ENCODE measurements around the gene TET3. TPM values are rescaled to one million over a fixed set of nuclear protein-coding genes. Genes with fewer than 3 reads are reported as not detected.

Gene TET3
- total and polyA plus RNA-seq, 7 donors = 1.8 to 9.6 (median 3.3) TPM

GRCh38 chr2:73997813-73998212 lies 13.1 kb downstream of the TET3 start:
- TF ChIP-seq, protein P1, sequence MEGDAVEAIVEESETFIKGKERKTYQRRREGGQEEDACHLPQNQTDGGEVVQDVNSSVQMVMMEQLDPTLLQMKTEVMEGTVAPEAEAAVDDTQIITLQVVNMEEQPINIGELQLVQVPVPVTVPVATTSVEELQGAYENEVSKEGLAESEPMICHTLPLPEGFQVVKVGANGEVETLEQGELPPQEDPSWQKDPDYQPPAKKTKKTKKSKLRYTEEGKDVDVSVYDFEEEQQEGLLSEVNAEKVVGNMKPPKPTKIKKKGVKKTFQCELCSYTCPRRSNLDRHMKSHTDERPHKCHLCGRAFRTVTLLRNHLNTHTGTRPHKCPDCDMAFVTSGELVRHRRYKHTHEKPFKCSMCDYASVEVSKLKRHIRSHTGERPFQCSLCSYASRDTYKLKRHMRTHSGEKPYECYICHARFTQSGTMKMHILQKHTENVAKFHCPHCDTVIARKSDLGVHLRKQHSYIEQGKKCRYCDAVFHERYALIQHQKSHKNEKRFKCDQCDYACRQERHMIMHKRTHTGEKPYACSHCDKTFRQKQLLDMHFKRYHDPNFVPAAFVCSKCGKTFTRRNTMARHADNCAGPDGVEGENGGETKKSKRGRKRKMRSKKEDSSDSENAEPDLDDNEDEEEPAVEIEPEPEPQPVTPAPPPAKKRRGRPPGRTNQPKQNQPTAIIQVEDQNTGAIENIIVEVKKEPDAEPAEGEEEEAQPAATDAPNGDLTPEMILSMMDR (IDR thresholded peaks at IDR 0.05) = no peak
- TF ChIP-seq POLR2A (IDR thresholded peaks at IDR 0.05) = no peak
- no peak for TF ChIP-seq POLR2AphosphoS5 (IDR thresholded peaks at IDR 0.05)
- TF ChIP-seq EP300 (IDR thresholded peaks at IDR 0.05) = no peak

GRCh38 chr2:73998451-73998850 lies 13.7 kb downstream of the TET3 start:
- no peak for DNase-seq
- H3K4me3 ChIP-seq = no peak overlapping the region
- no peaks in the 10 kb centered on the region for H3K36me3 ChIP-seq
- no peak for TF ChIP-seq POLR2AphosphoS5 (IDR thresholded peaks at IDR 0.05)
- no peak for TF ChIP-seq EP300 (IDR thresholded peaks at IDR 0.05)
- intact Hi-C loops (cut with DNase I) = no loop called here
- H3K27me3 ChIP-seq = no peaks in the 10 kb centered on the region
- peaks cover 0 to 28% (median 24%) of the 10 kb centered on the region in 4 donors for H3K4me1 ChIP-seq
- no peak overlapping the region for H3K27ac ChIP-seq
- no peaks in the 10 kb centered on the region for H3K9me3 ChIP-seq
- 83 to 84% methylated on average over 8 of the region's 8 CpGs for WGBS, 2 donors

More at GRCh38 chr2:73997813-73998212, 13.1 kb downstream of the TET3 start:
- WGBS, 2 donors = 91 to 93% methylated on average over 6 of the region's 6 CpGs
- H3K4me1 ChIP-seq = peaks cover 0 to 22% (median 18%) of the 10 kb centered on the region in 4 donors
- no peak overlapping the region for H3K27ac ChIP-seq
- intact Hi-C loops (cut with DNase I) = no loop called here
- no peaks in the 10 kb centered on the region for H3K27me3 ChIP-seq
- H3K9me3 ChIP-seq = no peaks in the 10 kb centered on the region
- DNase-seq = no peak
- no peak overlapping the region for H3K4me3 ChIP-seq
- H3K36me3 ChIP-seq = no peaks in the 10 kb centered on the region

DNA sequence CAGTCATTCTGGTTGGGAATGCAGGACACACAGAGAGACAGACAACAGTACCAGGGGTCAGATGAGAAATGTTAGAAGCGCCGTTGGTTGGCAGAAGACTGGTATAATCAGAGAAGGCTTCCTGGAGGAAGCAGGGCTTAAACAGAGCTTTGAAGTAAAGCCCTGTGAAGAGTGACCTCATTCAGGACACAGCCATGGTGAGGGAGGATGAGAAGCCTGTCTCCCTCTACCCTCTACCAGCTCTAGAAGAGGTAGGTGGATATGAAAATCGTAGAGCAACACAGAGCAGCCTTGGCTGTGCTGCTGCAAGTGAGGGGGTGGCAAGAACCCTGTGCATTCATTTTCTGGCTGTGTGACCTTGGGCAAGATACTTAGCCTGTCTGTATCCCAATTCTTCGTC lies 14.2 kb downstream of the TET3 start:
- Histone ChIP-seq H3K4me3 (no peak overlapping the region), H3K4me1 (peaks cover 0 to 33% (median 29%) of the 10 kb centered on the region in 4 donors), H3K9me3 (no peaks in the 10 kb centered on the region), H3K27ac (no peak overlapping the region), H3K36me3 (no peaks in the 10 kb centered on the region), H3K27me3 (no peaks in the 10 kb centered on the region)
- DNase-seq = no peak
- intact Hi-C loops (cut with DNase I) = no loop called here
- TF ChIP-seq POLR2A (IDR thresholded peaks at IDR 0.05) = no peak
- TF ChIP-seq, protein P1 (IDR thresholded peaks at IDR 0.05) = no peak
- no peak for TF ChIP-seq EP300 (IDR thresholded peaks at IDR 0.05)
- no peak for TF ChIP-seq POLR2AphosphoS5 (IDR thresholded peaks at IDR 0.05)
- 81 to 83% methylated on average over 4 of the region's 4 CpGs for WGBS, 2 donors

DNA sequence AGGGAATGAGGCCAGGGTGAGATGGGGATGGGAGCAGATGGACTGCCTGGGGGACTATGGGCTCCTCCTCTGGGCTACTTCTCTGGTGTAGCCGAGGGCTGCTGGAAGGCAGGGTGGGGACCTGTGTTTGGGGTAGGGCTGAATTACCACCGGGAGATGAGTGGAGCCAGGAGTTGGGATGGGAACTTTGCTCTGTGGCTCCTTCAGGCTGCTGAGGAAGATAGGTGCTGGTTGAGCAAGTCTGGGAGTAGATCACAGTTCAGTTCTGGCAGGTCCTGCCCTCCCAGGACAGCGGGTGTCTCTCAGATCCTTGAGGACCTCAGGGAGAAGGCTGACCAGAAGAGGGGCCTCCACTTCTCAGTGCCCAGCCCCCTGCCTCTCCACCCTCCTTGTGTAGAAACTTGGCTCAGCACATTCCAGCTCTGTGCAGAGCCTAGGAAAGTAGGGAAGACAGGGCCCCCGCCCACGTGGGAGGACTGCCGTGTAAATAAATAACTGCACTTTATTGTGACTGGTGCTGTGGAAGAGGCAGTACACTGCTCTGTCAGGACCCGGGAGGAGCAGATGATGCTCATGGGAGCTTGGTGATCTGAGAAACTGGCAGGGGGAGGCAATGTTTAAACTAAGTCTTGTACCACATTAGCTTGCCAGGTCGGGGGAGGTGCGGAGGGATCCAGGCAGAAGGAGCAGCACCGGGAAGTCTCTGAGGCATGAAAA lies 15.3 kb downstream of the TET3 start:
- intact Hi-C loops (cut with DNase I) = loop anchor here (5.0 kb wide), 1 partner anchor 73 kb away; the partner anchor contains the start of gene DGUOK
- Histone ChIP-seq H3K27me3 (no peaks in the 10 kb centered on the region), H3K4me3 (no peak overlapping the region), H3K9me3 (no peaks in the 10 kb centered on the region), H3K36me3 (no peaks in the 10 kb centered on the region), H3K4me1 (peaks cover 0 to 44% (median 35%) of the 10 kb centered on the region in 4 donors), H3K27ac (no peak overlapping the region)
- no peak for DNase-seq
- WGBS, 2 donors = 17 to 48% methylated on average over 10 of the region's 10 CpGs
- TF ChIP-seq POLR2AphosphoS5 (IDR thresholded peaks at IDR 0.05) (no peak), EP300 (IDR thresholded peaks at IDR 0.05) (no peak), POLR2A (IDR thresholded peaks at IDR 0.05) (no peak)
- TF ChIP-seq, protein P1 (IDR thresholded peaks at IDR 0.05) = no peak

DNA sequence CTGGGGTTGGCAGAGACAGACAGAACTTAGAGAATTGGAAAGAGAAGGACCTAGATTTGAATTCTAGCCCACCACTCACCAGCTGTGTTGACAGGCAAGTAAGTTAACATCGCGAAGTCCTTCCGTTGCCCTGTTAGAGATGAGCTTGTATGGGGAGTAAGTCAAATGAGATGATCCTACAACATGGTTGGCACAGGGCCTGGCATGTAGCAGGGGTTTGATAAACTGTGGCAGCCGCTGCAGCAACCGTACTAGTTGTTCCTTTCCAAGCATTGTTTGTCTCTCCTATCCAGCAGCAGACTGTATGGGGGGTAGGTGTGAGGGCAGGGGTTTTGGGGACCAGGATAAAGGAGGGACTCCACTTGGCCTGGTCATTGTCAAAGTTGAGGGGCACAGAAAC lies 16.0 kb downstream of the TET3 start:
- WGBS, 2 donors = 83 to 84% methylated on average over 5 of the region's 5 CpGs
- Histone ChIP-seq H3K36me3 (no peaks in the 10 kb centered on the region), H3K27me3 (no peaks in the 10 kb centered on the region), H3K4me1 (peaks cover 0 to 50% (median 39%) of the 10 kb centered on the region in 4 donors), H3K27ac (no peak overlapping the region), H3K4me3 (no peak overlapping the region), H3K9me3 (no peaks in the 10 kb centered on the region)
- TF ChIP-seq, protein P1 (IDR thresholded peaks at IDR 0.05) = no peak
- TF ChIP-seq POLR2AphosphoS5 (IDR thresholded peaks at IDR 0.05) = no peak
- TF ChIP-seq EP300 (IDR thresholded peaks at IDR 0.05) = no peak
- TF ChIP-seq POLR2A (IDR thresholded peaks at IDR 0.05) = no peak
- intact Hi-C loops (cut with DNase I) = loop anchor here (5.0 kb wide), 1 partner anchor 73 kb away; the partner anchor contains the start of gene DGUOK
- no peak for DNase-seq

All from sigmoid colon (tissue), 7 donors.